ENCODE measurements around the gene ZIK1. TPM values are rescaled to one million over a fixed set of nuclear protein-coding genes. Genes with fewer than 3 reads are reported as not detected.

The ZIK1 gene
- total and polyA plus RNA-seq, 9 of the 15 experiments (the other 6 are each of a cell fraction or from before 2014, with no cell fraction given): 0.03 to 0.42 (median 0.15) TPM; not detected in 1

- TF ChIP-seq, protein P1, sequence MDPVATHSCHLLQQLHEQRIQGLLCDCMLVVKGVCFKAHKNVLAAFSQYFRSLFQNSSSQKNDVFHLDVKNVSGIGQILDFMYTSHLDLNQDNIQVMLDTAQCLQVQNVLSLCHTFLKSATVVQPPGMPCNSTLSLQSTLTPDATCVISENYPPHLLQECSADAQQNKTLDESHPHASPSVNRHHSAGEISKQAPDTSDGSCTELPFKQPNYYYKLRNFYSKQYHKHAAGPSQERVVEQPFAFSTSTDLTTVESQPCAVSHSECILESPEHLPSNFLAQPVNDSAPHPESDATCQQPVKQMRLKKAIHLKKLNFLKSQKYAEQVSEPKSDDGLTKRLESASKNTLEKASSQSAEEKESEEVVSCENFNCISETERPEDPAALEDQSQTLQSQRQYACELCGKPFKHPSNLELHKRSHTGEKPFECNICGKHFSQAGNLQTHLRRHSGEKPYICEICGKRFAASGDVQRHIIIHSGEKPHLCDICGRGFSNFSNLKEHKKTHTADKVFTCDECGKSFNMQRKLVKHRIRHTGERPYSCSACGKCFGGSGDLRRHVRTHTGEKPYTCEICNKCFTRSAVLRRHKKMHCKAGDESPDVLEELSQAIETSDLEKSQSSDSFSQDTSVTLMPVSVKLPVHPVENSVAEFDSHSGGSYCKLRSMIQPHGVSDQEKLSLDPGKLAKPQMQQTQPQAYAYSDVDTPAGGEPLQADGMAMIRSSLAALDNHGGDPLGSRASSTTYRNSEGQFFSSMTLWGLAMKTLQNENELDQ (CRISPR knock-in tag; IDR thresholded peaks at IDR 0.05; ENCODE audit: borderline replicate concordance): no peak
- no peak for TF ChIP-seq SRSF3 (IDR thresholded peaks at IDR 0.05; ENCODE audit: insufficient read depth, low read length)
- TF ChIP-seq EZH2 (IDR thresholded peaks at IDR 0.05; ENCODE audit: borderline replicate concordance, low read depth, low read length): no peak
- peak; percentile 77 for TF ChIP-seq RBBP5 (IDR thresholded peaks at IDR 0.05; ENCODE audit: borderline replicate concordance, insufficient read depth, low read length, poor library complexity, severe bottlenecking)
- no peak for TF ChIP-seq ZNF347 (CRISPR knock-in tag; IDR thresholded peaks at IDR 0.05; ENCODE audit: low read depth)
- TF ChIP-seq FOXA1 (IDR thresholded peaks at IDR 0.05; ENCODE audit: borderline replicate concordance): no peak
- no peak for TF ChIP-seq GABPB2 (CRISPR knock-in tag; conservative IDR thresholded peaks at IDR 0.05)
- no peak for TF ChIP-seq HNRNPL (IDR thresholded peaks at IDR 0.05; ENCODE audit: low read depth, low read length)
- TF ChIP-seq ZFP36 (IDR thresholded peaks at IDR 0.05; ENCODE audit: low read depth, low read length, partially characterized antibody): peak; percentile 67
- TF ChIP-seq KLF1 (tag; IDR thresholded peaks at IDR 0.05): no peak
- no peak for TF ChIP-seq KDM4B (IDR thresholded peaks at IDR 0.05; ENCODE audit: borderline replicate concordance in 2 of 2, low read depth in 1 of 2)
- TF ChIP-seq NR2C1 (IDR thresholded peaks at IDR 0.05): no peak
- no peak for TF ChIP-seq NR2C1 (tag; IDR thresholded peaks at IDR 0.05)
- TF ChIP-seq BRCA1 (IDR thresholded peaks at IDR 0.05): no peak
- TF ChIP-seq BRCA1 (CRISPR knock-in tag; IDR thresholded peaks at IDR 0.05): no peak
- TF ChIP-seq, protein P2, sequence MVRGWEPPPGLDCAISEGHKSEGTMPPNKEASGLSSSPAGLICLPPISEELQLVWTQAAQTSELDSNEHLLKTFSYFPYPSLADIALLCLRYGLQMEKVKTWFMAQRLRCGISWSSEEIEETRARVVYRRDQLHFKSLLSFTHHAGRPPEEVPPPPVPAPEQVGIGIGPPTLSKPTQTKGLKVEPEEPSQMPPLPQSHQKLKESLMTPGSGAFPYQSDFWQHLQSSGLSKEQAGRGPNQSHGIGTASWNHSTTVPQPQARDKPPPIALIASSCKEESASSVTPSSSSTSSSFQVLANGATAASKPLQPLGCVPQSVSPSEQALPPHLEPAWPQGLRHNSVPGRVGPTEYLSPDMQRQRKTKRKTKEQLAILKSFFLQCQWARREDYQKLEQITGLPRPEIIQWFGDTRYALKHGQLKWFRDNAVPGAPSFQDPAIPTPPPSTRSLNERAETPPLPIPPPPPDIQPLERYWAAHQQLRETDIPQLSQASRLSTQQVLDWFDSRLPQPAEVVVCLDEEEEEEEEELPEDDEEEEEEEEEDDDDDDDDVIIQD (CRISPR knock-in tag; IDR thresholded peaks at IDR 0.05): no peak
- TF ChIP-seq U2AF2 (optimal IDR thresholded peaks at IDR 0.05; ENCODE audit: low read depth, low read length): no peak
- TF ChIP-seq TGIF2 (CRISPR knock-in tag; IDR thresholded peaks at IDR 0.05): no peak
- TF ChIP-seq HLTF (IDR thresholded peaks at IDR 0.05): no peak
Observed at GRCh38 chr19:57578487-57579205, 5.3 kb upstream of the ZIK1 start, which contains the start of gene ZNF416 (continued).

All from K562 (cell line).